GM23248 (cell line): ENCODE measurements around the gene AFAP1L1. TPM values are rescaled to one million over a fixed set of nuclear protein-coding genes. Genes with fewer than 3 reads are reported as not detected.
A peak's percentile ranks its signal among the peaks of the same experiment; 100 is the strongest.

Source experiments
- DNase-seq: peaks from one replicate; pipeline ENCODE4 v3.0.0-alpha.2; 2015
- H2AFZ ChIP-seq: fragments of 200-600 bp; sonication (generic); 2 replicates; pipeline ENCODE4 v1.6.1; 2016; ENCODE audit warnings: antibody characterized with exemption
- H3F3A ChIP-seq: fragments of 200-600 bp; sonication (generic); 2 replicates; pipeline ENCODE4 v1.6.1; 2016; ENCODE audit warnings: mild to moderate bottlenecking, antibody characterized with exemption, mixed run types; ENCODE audit not compliant: insufficient read depth
- H3K27ac ChIP-seq: fragments of 200-600 bp; sonication (generic); 2 replicates; pipeline ENCODE4 v1.5.1; 2016; ENCODE audit warnings: mild to moderate bottlenecking
- H3K27me3 ChIP-seq: fragments of 200-600 bp; sonication (generic); replicated peaks from 2 replicates; pipeline ENCODE4 v1.6.1; 2016; ENCODE audit warnings: mild to moderate bottlenecking; ENCODE audit not compliant: insufficient read depth
- H3K36me3 ChIP-seq: fragments of 200-600 bp; sonication (generic); 2 replicates; pipeline ENCODE4 v1.6.1; 2016; ENCODE audit warnings: low read depth, mild to moderate bottlenecking
- H3K4me1 ChIP-seq: fragments of 200-600 bp; sonication (generic); 2 replicates; pipeline ENCODE4 v1.6.1; 2016; ENCODE audit warnings: mild to moderate bottlenecking; ENCODE audit not compliant: insufficient read depth
- H3K4me2 ChIP-seq: fragments of 200-600 bp; sonication (generic); one replicate; pipeline ENCODE4 v1.6.1; 2016; ENCODE audit warnings: mild to moderate bottlenecking; ENCODE audit not compliant: unreplicated experiment
- H3K4me3 ChIP-seq: fragments of 200-600 bp; sonication (generic); 2 replicates; pipeline ENCODE4 v1.5.1; 2016; ENCODE audit warnings: mild to moderate bottlenecking
- H3K79me2 ChIP-seq: fragments of 200-600 bp; sonication (generic); 2 replicates; pipeline ENCODE4 v1.6.1; 2016; ENCODE audit warnings: mild to moderate bottlenecking; ENCODE audit not compliant: insufficient read depth
- H3K9ac ChIP-seq: fragments of 200-600 bp; sonication (generic); 2 replicates; pipeline ENCODE4 v1.6.1; 2016; ENCODE audit warnings: mild to moderate bottlenecking
- H3K9me2 ChIP-seq: fragments of 200-600 bp; sonication (generic); 2 replicates; pipeline ENCODE4 v1.6.1; 2016; ENCODE audit warnings: mixed run types, mild to moderate bottlenecking, moderate library complexity; ENCODE audit not compliant: insufficient read depth
- H3K9me3 ChIP-seq: fragments of 200-600 bp; sonication (generic); one replicate; pipeline ENCODE4 v1.6.1; 2017; ENCODE audit warnings: low read depth
- H4K20me1 ChIP-seq: fragments of 200-600 bp; sonication (generic); 2 replicates; pipeline ENCODE4 v1.6.0; 2016; ENCODE audit not compliant: insufficient read depth
- EZH2 ChIP-seq: fragments of 200-600 bp; sonication (generic); IDR thresholded peaks from 2 replicates; pipeline ENCODE4 v1.6.1; 2018; ENCODE audit warnings: antibody characterized with exemption, mild to moderate bottlenecking; ENCODE audit not compliant: insufficient read depth, poor library complexity, severe bottlenecking
- EZH2phosphoT487 ChIP-seq: fragments of 200-600 bp; sonication (generic); IDR thresholded peaks from 2 replicates; pipeline ENCODE4 v1.6.1; 2018; ENCODE audit warnings: antibody characterized with exemption, moderate library complexity, mild to moderate bottlenecking, low read depth; ENCODE audit not compliant: insufficient read depth
- WGBS, 2 experiments: methylation state at CpG; one replicate each; pipeline ENCODE4 v1.1.6; 2015 to 2017; ENCODE audit warnings: low lambda C conversion rate in 2 of 2, low coverage in 1 of 2; ENCODE audit errors: missing lambda C conversion rate in 2 of 2; 5-methylcytosine and 5-hydroxymethylcytosine counted together
- in situ Hi-C: fragments of 300-500 bp; cut with MboI; formaldehyde crosslinking; loops from 2 replicates; pipeline ENCODE4 v1.15.0; 2020
- polyA plus RNA-seq: library from polyadenylated mRNA; unstranded; fragments of >200 nt; fragmentation: Nextera tagmentation; extraction: Ambion mirVana; gene quantifications from 2 replicates; pipeline ENCODE4 v1.2.1, GENCODE V29; 2016
- total RNA-seq: library from RNA; depleted of rRNA; stranded (reverse); fragments of >200 nt; shearing (Covaris generic); gene quantifications from 2 replicates; pipeline ENCODE4 v1.2.3, GENCODE V29; 2014

The AFAP1L1 gene
- total and polyA plus RNA-seq, 2 experiments from 2014 or later: 0.76 to 1.3 TPM

- H4K20me1 ChIP-seq: no peaks in the 10 kb centered on the region
- H3K9me3 ChIP-seq: no peaks in the 10 kb centered on the region
- no peaks in the 10 kb centered on the region for H3K4me1 ChIP-seq
- no peak overlapping the region for H3K9ac ChIP-seq
- TF ChIP-seq EZH2: no peak
- no peak for TF ChIP-seq EZH2phosphoT487
- no peak overlapping the region for H3K4me3 ChIP-seq
- no peaks in the 10 kb centered on the region for H3K27me3 ChIP-seq
- no peak overlapping the region for H3K4me2 ChIP-seq
- no peak for DNase-seq
- in situ Hi-C loops: no loop called here
- H3K36me3 ChIP-seq: no peaks in the 10 kb centered on the region
- H3K27ac ChIP-seq: no peak overlapping the region
- no peak overlapping the region for H2AFZ ChIP-seq
- H3F3A ChIP-seq: peaks cover 6% of the 10 kb centered on the region
- no peaks in the 10 kb centered on the region for H3K79me2 ChIP-seq
- 97% methylated on average over 6 of the region's 6 CpGs for WGBS, 2 experiments
- H3K9me2 ChIP-seq: no peaks in the 10 kb centered on the region
These were observed 28.8 kb downstream of the AFAP1L1 start for GRCh38 chr5:149300441-149300840.

- 92 to 97% methylated on average over 13 of the region's 13 CpGs for WGBS, 2 experiments
- TF ChIP-seq EZH2 (no peak), EZH2phosphoT487 (no peak)
- no peaks in the 10 kb centered on the region for H3K27me3 ChIP-seq
These were observed 29.5 kb downstream of the AFAP1L1 start for GRCh38 chr5:149301049-149301743.

GRCh38 chr5:149301744-149302380 is 30.2 kb downstream of the AFAP1L1 start:
- Histone ChIP-seq H3K9me2 (no peaks in the 10 kb centered on the region), H3K9me3 (no peaks in the 10 kb centered on the region), H3K79me2 (no peaks in the 10 kb centered on the region), H3K4me3 (no peak overlapping the region), H3K27me3 (no peaks in the 10 kb centered on the region), H3F3A (peaks cover 6% of the 10 kb centered on the region), H3K9ac (no peak overlapping the region; the same call in 1 of the 2 replicates), H3K4me2 (no peak overlapping the region), H3K36me3 (no peaks in the 10 kb centered on the region), H4K20me1 (no peaks in the 10 kb centered on the region), H2AFZ (no peak overlapping the region), H3K4me1 (no peaks in the 10 kb centered on the region), H3K27ac (no peak overlapping the region)
- WGBS, 2 experiments: 73 to 78% methylated on average over 8 of the region's 8 CpGs
- in situ Hi-C loops: no loop called here
- DNase-seq: peak; percentile 75
- no peak for TF ChIP-seq EZH2phosphoT487
- no peak for TF ChIP-seq EZH2

More at GRCh38 chr5:149301049-149301743, 29.5 kb downstream of the AFAP1L1 start:
- H3K4me2 ChIP-seq: no peak overlapping the region
- DNase-seq: no peak
- in situ Hi-C loops: no loop called here
- H3K9ac ChIP-seq: no peak overlapping the region; the same call in 1 of the 2 replicates
- H3K36me3 ChIP-seq: no peaks in the 10 kb centered on the region
- H3F3A ChIP-seq: peaks cover 6% of the 10 kb centered on the region
- H3K4me3 ChIP-seq: no peak overlapping the region
- no peaks in the 10 kb centered on the region for H3K9me2 ChIP-seq
- no peaks in the 10 kb centered on the region for H3K79me2 ChIP-seq
- no peaks in the 10 kb centered on the region for H3K9me3 ChIP-seq
- no peak overlapping the region for H3K27ac ChIP-seq
- H4K20me1 ChIP-seq: no peaks in the 10 kb centered on the region
- H2AFZ ChIP-seq: no peak overlapping the region
- no peaks in the 10 kb centered on the region for H3K4me1 ChIP-seq

GRCh38 chr5:149302641-149303040 is 31.0 kb downstream of the AFAP1L1 start:
- no peak overlapping the region for H3K4me3 ChIP-seq
- TF ChIP-seq EZH2phosphoT487 (no peak), EZH2 (no peak)
- WGBS, 2 experiments: 91% methylated on average over 5 of the region's 5 CpGs
- H3K9ac ChIP-seq: no peak overlapping the region
- H3K4me2 ChIP-seq: no peak overlapping the region
- no peaks in the 10 kb centered on the region for H3K36me3 ChIP-seq
- H3K27ac ChIP-seq: no peak overlapping the region
- H3K27me3 ChIP-seq: no peaks in the 10 kb centered on the region
- H3K79me2 ChIP-seq: no peaks in the 10 kb centered on the region
- no peaks in the 10 kb centered on the region for H3K9me2 ChIP-seq
- in situ Hi-C loops: no loop called here
- no peak for DNase-seq
- H2AFZ ChIP-seq: no peak overlapping the region
- H3K4me1 ChIP-seq: no peaks in the 10 kb centered on the region
- H4K20me1 ChIP-seq: no peaks in the 10 kb centered on the region
- H3F3A ChIP-seq: peaks cover 6% of the 10 kb centered on the region
- no peaks in the 10 kb centered on the region for H3K9me3 ChIP-seq
